Frontal cortex (tissue), 4 donors: ENCODE data around the gene IL4. TPM values are rescaled to one million over a fixed set of nuclear protein-coding genes. Genes with fewer than 3 reads are reported as not detected.

Experiments
- DNase-seq, 2 donors: peaks; one replicate each; pipeline ENCODE4 v3.0.0; 2012; ENCODE audit warnings: low spot score in 2 of 2
- FAIRE-seq: peaks from 2 replicates; lab custom pipeline; 2012; peaks lifted over from hg19 to GRCh38; lab: Jason Lieb, UNC
- total RNA-seq: library from RNA; depleted of rRNA; stranded (reverse); fragments of >200 nt; gene quantifications from one replicate; pipeline ENCODE4 v1.2.3, GENCODE V29; 2014
- donor health status: control.
- donor health status: control.
- donor health status: control.

The IL4 gene
- total RNA-seq, 1 donor from 2014 or later, result not detected

DNA sequence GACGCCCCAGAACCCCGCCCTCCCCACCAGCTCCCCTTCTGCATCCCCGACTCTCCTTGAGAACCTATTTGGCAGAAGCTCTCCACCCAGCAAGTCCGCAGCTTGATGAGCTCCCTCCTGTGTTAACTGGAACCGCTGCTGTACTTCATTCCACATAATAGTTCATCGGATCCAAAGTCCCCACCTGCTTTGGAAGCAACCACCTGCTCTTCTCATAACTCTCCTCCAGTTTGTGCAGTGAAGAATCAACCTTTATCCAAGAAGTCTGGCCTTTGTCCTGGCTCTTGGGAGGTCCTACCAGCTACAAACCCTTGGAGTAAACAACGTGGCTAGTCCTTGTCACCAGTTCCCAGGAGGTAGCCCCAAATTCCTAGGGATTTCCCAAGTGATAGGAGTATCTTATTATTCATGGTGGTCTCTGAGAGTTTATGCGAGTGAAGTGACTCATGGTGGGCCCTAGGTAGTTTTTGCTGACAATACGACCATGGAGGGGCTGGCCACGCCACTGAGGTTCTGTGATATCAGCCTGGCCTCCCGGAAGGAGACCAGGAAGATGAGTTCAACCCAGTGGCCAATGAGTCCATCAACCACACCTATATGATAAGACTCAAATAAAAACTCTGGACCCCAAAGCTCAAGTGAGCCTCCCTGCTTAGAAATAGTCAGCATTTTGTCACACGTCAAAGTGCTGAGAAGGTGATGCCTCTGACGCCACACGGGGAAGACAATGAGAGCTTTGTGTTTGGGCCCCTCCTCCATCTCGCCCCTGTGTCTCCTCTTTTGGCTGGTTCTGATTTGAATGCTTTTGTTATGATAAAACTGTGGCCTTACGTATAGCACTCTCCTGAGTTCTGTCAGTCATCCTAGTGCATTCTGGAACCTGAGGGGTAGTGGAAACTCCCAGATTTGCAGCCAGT, 3.6 kb upstream of the IL4 start:
- no peak for DNase-seq
- FAIRE-seq, result no peak

DNA sequence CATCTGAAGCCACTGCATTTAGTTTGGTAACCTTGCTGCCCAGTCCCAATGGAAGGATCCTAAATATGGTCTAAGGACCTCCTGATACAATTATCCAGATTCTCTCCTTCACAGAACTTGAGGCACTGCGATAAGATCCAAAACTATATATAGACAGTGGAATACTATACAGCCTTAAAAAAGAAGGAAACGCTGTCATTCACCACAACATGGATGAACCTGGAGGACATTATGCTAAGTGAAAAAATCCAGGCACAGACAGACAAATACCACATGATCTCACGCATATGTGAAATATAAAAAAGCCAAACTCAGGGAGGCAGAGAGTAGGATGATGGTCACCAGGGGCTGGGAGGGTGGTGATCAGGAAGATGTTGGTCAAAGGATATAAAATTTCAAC, 2.8 kb upstream of the IL4 start:
- no peak for FAIRE-seq
- no peak for DNase-seq

DNA sequence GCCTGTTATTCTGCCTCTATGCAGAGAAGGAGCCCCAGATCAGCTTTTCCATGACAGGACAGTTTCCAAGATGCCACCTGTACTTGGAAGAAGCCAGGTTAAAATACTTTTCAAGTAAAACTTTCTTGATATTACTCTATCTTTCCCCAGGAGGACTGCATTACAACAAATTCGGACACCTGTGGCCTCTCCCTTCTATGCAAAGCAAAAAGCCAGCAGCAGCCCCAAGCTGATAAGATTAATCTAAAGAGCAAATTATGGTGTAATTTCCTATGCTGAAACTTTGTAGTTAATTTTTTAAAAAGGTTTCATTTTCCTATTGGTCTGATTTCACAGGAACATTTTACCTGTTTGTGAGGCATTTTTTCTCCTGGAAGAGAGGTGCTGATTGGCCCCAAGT, 301 bp upstream of the IL4 start:
- DNase-seq (no peak), FAIRE-seq (no peak)

DNA sequence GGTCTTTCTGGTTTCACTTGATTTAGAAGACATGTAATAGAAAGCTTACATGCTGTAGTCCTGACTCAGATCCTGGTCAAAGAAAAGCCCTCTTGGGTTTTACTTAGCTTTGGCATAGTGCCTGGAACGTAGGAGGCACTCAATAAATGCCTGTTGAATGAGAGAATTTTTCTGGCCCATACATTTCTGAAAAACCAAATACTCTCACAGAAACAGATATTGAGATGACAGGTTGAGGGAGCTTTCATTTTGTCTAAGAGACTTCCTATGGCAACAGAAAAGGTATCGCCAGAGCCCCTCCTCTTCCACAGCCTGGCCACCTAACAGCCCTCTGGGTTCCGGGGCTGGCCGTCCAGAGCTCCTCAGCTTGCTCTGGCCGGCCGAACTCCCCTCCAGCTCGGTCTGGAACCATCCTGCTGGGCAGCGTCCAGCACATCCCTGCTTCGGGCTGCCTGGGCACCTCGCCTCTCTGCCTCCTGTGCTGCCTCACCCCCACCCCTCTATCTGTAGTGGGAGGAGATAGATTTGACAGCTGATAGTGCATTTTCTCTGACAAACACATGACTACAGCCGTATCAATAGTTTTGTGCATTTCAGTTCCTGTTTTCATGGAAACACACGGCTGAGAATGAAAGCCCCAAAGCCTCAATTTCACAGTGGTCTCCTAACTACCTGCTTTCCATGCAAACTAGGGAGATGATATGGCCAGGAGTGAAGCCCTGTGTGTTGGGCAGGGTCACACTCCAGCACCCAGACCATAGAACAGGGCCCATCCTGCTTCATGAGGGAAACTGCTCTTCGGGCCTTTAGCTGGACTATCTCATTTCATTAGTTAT, 1.1 kb downstream of the IL4 start:
- FAIRE-seq (no peak), DNase-seq (no peak)

- no peak for FAIRE-seq
- DNase-seq, result no peak
These were observed 2.3 kb downstream of the IL4 start for GRCh38 chr5:132675936-132676689.

DNA sequence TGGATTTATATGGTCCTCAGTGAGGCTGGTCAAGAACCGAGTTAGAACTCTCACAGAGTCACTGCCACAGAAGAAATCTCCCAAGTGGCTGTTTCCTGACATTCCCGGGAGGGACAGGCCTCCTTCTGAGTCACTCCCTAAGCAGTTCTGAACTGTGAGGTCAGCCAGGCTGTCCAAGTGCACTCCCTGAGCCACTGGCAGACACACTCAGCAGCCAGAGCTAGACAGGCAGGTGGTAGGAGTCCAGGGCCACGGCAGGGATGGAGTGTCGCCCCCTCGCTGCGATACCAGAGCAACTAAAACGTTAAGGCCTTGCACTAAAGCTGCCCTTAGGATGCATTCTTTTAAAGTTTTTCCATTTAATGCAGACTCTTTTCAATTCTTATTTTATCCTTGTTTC, 3.4 kb downstream of the IL4 start:
- DNase-seq, result no peak
- no peak for FAIRE-seq

DNA sequence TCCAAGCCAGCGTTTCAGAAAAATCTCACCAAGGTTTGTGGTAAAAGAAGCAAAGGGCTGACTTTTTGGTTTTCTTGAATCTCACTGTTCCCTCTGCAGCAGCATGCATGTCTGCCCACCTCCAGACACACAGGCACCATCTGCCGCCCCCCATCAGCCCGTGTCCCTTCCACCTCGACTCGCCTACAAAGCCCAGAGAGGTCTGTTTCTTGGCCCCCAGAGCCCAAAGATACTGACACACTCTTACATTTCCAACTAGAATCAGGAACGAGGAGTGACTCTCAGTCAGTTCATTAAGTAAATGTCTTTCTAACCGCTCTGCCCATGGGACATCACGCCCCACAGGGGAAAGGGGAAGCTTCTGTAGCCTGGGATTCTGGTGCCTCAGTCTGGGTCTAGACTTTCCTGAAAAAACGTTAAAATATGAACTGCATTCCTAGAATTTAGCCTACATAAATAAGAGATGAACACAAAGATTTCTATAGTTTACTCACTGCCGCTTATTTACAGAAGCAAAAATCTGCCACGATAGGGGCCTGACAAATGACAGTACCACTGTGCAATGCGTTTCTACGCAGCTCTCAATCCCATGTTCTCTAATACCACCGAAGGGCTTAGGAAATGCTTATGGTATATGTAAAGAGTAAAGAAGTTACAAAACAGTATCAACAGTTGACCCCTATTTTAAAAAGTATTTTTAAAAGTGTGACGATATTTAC, 4.1 kb downstream of the IL4 start:
- FAIRE-seq, result no peak

DNA sequence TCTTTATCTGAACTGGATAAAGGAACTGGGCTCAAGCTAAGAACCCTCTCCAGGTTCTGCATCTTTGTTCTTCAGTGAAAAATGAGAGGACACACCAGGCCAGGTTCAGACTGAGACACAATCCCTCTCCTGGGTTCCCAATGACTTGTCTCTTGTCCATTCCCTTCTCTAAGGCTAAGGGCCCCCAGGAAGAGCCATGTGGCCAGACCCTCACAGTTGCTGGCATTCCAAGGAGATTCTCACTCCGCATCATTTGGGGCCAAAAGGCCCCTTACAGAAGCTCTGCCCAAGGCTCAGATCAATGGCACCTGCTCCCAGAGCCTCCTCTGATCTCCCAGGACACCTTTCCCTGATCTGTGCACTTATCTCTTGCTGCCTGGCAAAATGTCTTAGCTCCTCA, 4.9 kb downstream of the IL4 start:
- FAIRE-seq, result no peak
- no peak for DNase-seq

More for the DNA sequence above, 4.1 kb downstream of the IL4 start:
- DNase-seq, result no peak

DNA sequence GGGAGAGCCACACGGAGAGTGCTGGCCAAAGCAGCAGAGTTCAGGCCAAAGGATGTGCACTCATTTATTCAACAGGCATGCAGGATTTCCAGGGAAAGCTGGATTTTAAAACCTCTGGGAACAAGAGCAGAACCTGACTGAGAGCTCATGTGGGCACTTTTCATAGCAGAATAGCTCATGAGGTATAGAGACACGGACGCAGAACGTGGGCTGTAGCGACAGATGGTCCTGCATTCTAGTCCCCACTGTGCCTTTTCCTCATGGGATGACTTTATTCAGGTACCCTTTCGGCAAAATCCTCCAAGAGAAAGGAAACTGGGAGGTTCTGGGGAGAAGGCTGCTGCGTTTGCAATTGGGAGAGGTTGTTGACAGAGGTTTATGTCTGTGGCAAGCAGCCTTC, 5.4 kb downstream of the IL4 start:
- FAIRE-seq (no peak), DNase-seq (no peak)

DNA sequence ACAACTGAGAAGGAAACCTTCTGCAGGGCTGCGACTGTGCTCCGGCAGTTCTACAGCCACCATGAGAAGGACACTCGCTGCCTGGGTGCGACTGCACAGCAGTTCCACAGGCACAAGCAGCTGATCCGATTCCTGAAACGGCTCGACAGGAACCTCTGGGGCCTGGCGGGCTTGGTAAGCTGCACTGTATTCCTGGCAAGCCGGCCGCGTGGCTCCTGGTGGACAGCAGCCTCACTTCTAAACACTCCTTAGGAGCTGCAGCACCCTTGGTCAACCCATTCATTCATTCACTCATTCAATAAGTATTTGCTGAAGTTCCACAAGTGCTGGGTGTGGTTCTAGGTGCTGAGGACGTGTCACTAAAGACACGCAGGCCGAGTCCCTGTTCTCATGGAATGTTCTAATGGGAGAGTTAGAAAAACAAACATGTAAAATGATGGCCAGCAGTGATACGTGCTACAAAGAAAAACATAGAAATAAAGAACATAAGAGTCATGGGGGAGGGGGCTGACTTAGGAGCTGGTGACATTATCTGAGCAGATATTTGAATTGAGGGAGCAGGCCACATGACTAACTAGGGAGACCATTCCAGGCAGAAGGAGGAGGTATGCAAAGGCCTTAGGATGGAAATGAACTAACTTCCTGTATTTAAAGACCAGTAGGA, 6.1 kb downstream of the IL4 start:
- FAIRE-seq (no peak), DNase-seq (no peak)

DNA sequence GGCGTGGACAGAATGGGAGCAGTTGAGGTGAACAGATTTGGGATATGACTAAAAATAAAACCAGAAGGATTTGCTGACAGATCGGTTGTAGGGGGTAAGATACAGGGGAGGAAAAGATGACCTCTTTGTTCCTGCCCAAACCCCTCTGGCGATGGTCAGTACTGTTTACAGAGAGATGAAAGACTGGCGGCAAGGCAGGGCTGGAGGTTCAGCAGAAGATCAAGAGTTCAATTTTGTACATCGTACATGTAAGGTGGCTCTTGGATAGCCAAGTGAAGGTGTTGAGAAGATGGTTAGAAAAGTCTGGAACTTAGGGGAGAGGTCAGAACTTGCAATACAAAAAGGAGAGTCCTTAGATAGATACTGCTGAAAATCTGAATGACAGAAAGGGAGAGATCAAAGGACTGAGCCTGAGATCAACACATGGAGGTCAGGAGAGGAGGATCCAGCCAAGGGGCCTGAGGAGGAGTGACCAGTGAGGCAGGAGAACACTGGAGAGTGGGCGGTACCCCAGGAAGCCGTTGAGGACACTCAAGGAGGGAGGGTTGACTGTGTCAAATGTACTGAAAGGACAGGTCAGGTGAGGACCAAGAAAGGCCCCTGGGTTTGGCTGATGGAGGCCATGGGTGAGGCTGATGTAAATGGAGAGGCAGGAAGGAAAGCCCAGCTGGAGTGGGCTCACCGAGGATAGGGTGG, 7.1 kb downstream of the IL4 start:
- DNase-seq (no peak), FAIRE-seq (no peak)

GRCh38 chr5:132681476-132681831, 7.7 kb downstream of the IL4 start:
- no peak for FAIRE-seq
- no peak for DNase-seq

GRCh38 chr5:132681983-132682382, 8.2 kb downstream of the IL4 start:
- DNase-seq (no peak), FAIRE-seq (no peak)

DNA sequence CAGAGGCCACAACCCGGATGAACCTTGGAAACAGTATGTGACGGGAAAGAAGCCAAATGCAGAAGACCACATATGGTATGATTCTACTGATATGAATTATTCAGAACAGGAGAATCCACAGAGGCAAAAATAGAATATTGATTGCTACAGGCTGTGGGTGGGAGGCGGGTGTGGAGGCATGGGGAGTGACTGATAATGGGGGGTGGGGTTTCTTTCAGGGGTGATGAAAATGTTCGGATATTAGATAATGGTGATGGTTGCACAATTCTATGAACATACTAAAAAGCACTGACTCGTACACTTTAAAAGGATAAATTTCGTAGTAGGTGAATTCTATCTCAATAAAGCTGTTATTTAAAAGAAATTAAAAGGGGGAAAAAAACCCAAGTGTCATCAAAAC, 10.7 kb downstream of the IL4 start:
- FAIRE-seq, result no peak

GRCh38 chr5:132684922-132685720, 11.3 kb downstream of the IL4 start:
- DNase-seq (no peak), FAIRE-seq (no peak)

More for the DNA sequence above, 10.7 kb downstream of the IL4 start:
- no peak for DNase-seq

DNA sequence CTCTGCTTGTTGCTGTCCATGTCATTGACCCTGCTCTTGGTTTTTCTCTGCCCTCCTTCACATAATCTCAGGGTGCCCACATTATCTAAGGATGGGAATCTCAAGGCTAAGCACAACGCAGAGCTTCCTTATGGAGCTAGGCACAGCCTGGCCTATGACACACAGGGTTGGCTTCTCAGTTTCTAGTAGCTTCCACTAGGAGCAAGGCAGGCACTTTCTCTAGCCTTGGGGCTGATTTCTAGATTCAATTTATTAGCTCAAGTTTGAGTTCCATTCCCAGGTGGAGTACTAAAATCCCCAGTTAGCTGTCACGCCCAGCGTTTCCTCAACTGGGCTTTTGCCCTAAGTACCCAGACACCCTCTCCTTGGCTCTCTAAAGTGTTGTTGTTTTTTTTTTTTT, 12.4 kb downstream of the IL4 start:
- FAIRE-seq (no peak), DNase-seq (no peak)

GRCh38 chr5:132687995-132688394, 14.2 kb downstream of the IL4 start:
- no peak for FAIRE-seq

More at GRCh38 chr5:132687995-132688394, 14.2 kb downstream of the IL4 start:
- DNase-seq, result no peak
